ENCODE measurements around the gene DPF1.

DNA sequence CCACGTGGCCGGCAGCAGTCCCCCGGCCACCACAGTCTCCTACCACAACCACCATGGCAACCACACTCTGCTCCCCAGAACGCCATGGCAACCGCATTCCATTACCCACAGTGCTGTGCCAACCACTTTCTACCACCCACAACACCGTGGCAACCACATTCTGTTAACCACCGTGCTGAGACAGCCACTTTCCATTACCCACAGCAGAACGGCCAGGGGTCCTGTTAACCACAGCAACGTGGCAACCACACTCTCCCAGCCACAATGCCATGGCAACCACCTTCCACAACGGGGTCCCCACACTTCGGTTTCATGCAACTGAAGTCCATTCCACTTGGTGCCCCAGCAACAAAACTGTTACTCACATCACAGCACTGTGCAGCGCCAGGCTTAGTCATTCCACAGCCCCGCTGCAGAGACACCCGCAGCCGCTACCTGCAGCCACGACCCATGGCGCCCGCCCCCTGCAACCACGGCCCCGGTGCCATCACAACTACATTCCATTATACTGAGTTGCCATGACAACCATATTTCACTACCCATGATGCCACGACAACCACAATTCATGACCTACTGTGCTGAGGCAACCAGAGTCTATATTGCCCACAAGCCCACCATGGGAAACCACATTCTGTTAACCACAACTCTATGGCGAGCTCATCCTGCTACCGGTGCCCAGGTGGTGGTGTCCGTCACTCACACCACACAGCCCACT lies 10.0 kb downstream of the DPF1 start:
- TF ChIP-seq, protein P1, sequence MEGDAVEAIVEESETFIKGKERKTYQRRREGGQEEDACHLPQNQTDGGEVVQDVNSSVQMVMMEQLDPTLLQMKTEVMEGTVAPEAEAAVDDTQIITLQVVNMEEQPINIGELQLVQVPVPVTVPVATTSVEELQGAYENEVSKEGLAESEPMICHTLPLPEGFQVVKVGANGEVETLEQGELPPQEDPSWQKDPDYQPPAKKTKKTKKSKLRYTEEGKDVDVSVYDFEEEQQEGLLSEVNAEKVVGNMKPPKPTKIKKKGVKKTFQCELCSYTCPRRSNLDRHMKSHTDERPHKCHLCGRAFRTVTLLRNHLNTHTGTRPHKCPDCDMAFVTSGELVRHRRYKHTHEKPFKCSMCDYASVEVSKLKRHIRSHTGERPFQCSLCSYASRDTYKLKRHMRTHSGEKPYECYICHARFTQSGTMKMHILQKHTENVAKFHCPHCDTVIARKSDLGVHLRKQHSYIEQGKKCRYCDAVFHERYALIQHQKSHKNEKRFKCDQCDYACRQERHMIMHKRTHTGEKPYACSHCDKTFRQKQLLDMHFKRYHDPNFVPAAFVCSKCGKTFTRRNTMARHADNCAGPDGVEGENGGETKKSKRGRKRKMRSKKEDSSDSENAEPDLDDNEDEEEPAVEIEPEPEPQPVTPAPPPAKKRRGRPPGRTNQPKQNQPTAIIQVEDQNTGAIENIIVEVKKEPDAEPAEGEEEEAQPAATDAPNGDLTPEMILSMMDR (IDR thresholded peaks at IDR 0.05 in 2 of 3, conservative IDR thresholded peaks at IDR 0.05 in 1 of 3; ENCODE audit: control insufficient read depth in 2 of 3, extremely low read depth in 1 of 3, insufficient read depth in 1 of 3, low read depth in 3 of 3, low read length in 3 of 3), result no peak
- TF ChIP-seq, protein P2, sequence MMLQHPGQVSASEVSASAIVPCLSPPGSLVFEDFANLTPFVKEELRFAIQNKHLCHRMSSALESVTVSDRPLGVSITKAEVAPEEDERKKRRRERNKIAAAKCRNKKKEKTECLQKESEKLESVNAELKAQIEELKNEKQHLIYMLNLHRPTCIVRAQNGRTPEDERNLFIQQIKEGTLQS (IDR thresholded peaks at IDR 0.05; ENCODE audit: borderline replicate concordance, extremely low read depth, low read depth, low read length), result no peak
